RWPE2 (cell line): ENCODE results near the gene RNF130.
"Not testable (repeated sequence)": the region's sequence is repeated elsewhere in the genome, so short reads cannot be mapped to it uniquely, and the experiment has no call there.

Source experiments
- ATAC-seq: fragments of 200-7000 bp; cut with Tn5 transposase; 3 replicates; pipeline ENCODE4 v1.9.1; 2021; ENCODE audit warnings: low read depth
- DNase-seq: peaks from one replicate; pipeline ENCODE4 v3.0.0-alpha.2; 2020; ENCODE audit warnings: low spot score
- H3K27ac ChIP-seq: fragments of 450-650 bp; 2 replicates; pipeline ENCODE4 v1.5.1; 2017; ENCODE audit warnings: mild to moderate bottlenecking; ENCODE audit not compliant: poor library complexity, severe bottlenecking
- H3K27me3 ChIP-seq: fragments of 250-450 bp; sonication (Bioruptor Pico); 2 replicates; pipeline ENCODE4 v1.5.1; 2021; ENCODE audit warnings: mild to moderate bottlenecking, moderate library complexity; ENCODE audit not compliant: insufficient read depth, poor library complexity, severe bottlenecking
- H3K36me3 ChIP-seq: fragments of 250-450 bp; sonication (Bioruptor Pico); 2 replicates; pipeline ENCODE4 v1.5.1; 2020; ENCODE audit warnings: low read depth, mild to moderate bottlenecking, moderate library complexity
- H3K4me1 ChIP-seq: fragments of 250-450 bp; sonication (Bioruptor Pico); 2 replicates; pipeline ENCODE4 v1.5.1; 2021; ENCODE audit warnings: mild to moderate bottlenecking, moderate library complexity; ENCODE audit not compliant: insufficient read depth, poor library complexity, severe bottlenecking
- H3K4me3 ChIP-seq: fragments of 250-450 bp; sonication (Bioruptor Pico); 2 replicates; pipeline ENCODE4 v1.5.1; 2021; ENCODE audit warnings: mild to moderate bottlenecking, moderate library complexity; ENCODE audit not compliant: severe bottlenecking
- H3K9me3 ChIP-seq: fragments of 250-450 bp; sonication (Bioruptor Pico); 2 replicates; pipeline ENCODE4 v1.5.1; 2021; ENCODE audit warnings: mild to moderate bottlenecking, moderate library complexity; ENCODE audit not compliant: severe bottlenecking
- TF ChIP-seq, protein P1 (sequence below): fragments of 450-650 bp; IDR thresholded peaks from one replicate; pipeline ENCODE4 v1.5.1; 2017; ENCODE audit warnings: mild to moderate bottlenecking, moderate library complexity; ENCODE audit not compliant: poor library complexity, severe bottlenecking

The RNF130 gene

DNA sequence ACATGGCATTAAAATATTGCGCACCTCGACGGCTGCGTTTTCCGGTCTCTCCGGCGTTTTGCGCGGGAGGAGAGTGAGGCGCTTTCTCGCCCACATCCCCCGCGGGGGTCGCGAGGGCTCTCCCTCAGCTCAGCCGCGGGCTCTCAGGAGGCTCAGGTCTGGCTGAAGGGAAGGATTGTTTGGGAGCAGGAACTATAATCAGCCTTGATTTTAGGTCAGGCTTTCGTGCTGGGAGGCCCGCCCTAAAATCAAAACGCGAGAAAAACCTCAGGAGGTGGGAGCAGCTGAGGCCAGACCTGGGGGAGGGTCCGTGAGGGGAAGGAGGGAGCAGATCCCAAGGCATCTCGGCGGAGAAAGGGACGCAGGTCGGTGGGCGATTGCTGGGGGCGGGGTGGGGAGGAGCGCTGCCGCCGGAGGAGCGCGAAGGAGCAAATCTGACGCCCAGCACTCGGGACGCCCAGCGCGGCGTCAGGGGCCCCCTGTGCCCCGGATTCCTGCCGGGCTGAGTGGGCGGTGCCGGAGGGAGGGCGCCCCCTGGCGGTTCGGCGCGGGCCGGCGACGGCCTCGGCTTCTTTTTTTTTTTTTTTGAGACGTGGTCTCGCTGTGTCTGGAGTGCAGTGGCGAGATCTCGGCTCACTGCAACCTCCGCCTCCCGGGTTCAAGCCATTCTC, 18.7 kb upstream of the RNF130 start:
- Histone ChIP-seq H3K9me3 (no peaks in the 10 kb centered on the region), H3K4me3 (peak overlapping the region; percentile 30), H3K4me1 (no peaks in the 10 kb centered on the region), H3K27ac (no peak overlapping the region), H3K27me3 (no peaks in the 10 kb centered on the region), H3K36me3 (no peaks in the 10 kb centered on the region)
- DNase-seq (no peak), ATAC-seq (peak; percentile 73)
- TF ChIP-seq, protein P1, sequence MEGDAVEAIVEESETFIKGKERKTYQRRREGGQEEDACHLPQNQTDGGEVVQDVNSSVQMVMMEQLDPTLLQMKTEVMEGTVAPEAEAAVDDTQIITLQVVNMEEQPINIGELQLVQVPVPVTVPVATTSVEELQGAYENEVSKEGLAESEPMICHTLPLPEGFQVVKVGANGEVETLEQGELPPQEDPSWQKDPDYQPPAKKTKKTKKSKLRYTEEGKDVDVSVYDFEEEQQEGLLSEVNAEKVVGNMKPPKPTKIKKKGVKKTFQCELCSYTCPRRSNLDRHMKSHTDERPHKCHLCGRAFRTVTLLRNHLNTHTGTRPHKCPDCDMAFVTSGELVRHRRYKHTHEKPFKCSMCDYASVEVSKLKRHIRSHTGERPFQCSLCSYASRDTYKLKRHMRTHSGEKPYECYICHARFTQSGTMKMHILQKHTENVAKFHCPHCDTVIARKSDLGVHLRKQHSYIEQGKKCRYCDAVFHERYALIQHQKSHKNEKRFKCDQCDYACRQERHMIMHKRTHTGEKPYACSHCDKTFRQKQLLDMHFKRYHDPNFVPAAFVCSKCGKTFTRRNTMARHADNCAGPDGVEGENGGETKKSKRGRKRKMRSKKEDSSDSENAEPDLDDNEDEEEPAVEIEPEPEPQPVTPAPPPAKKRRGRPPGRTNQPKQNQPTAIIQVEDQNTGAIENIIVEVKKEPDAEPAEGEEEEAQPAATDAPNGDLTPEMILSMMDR: peak; percentile 94

DNA sequence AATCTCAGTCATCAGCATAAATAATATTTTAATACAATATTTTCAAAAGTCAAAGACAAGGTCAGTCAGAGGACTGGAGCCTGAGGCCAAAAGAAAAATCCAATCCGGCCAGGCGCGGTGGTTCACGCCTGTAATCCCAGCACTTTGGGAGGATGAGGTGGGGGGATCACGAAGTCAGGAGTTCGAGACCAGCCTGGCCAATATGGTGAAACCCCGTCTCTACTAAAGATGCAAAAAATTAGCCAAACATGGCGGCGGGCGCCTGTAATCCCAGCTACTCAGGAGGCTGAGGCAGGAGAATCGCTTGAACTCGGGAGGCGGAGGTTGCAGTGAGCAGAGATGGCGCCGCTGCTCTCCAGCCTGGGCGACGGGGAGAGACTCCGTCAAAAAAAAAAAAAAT, 18.1 kb upstream of the RNF130 start:
- not testable (repeated sequence) for H3K27me3 ChIP-seq, H3K4me3 ChIP-seq, DNase-seq, H3K9me3 ChIP-seq, H3K4me1 ChIP-seq, H3K27ac ChIP-seq, ATAC-seq, H3K36me3 ChIP-seq

DNA sequence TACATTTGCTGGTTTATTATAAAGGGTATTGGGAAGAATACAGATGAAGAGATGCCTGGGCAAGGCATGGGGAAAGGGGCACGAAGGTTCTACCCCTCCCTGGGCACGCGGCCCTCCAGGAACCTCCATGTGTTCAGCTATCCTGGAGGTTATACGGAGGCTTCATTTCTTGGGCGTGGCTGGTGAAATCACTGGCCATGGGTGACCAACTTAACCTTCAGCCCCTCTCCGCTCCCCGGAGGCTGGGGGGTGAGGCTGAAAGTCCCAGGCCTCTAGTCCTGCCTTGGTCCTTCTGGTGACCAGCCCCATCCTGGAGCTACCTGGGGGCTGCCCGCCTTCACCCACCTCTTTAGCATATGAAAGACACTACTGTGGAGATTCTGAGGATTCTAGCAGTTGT, 17.0 kb upstream of the RNF130 start:
- no peak for ATAC-seq

DNA sequence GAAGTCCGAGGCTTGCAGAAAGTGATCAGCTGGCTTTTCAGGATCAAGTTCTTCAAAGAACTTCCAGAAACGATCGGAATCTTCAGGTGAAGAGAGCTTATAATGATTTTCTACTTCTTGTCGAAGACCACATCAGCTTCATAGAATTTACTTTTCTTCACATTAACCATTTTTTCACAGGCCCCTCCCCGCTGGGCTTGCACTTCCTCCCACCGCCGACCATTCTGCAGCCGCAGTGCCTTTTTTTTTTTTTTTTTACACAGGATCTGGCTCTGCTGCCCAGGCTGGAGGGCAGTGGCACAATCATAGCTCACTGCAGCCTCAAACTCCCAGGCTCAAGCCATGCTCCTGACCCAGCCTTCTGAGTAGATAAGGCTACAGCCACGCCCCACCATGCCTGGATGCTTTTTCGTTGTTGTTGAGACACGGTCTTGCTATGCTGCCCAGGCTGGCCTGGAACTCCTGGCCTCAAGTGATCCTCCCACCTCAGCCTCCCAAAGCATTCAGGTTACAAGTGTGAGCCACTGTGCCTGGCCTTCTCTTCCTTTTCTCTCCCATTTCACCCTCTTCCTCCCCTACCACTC, 15.3 kb upstream of the RNF130 start:
- Histone ChIP-seq H3K27ac (no peak overlapping the region), H3K4me3 (no peak overlapping the region), H3K27me3 (no peaks in the 10 kb centered on the region), H3K36me3 (no peaks in the 10 kb centered on the region), H3K4me1 (no peaks in the 10 kb centered on the region), H3K9me3 (no peaks in the 10 kb centered on the region)
- DNase-seq (no peak), ATAC-seq (no peak)
- TF ChIP-seq, protein P1: no peak

More for the DNA sequence above, 17.0 kb upstream of the RNF130 start:
- Histone ChIP-seq H3K9me3 (no peaks in the 10 kb centered on the region), H3K36me3 (no peaks in the 10 kb centered on the region), H3K27me3 (no peaks in the 10 kb centered on the region), H3K4me1 (no peaks in the 10 kb centered on the region), H3K27ac (no peak overlapping the region), H3K4me3 (no peak overlapping the region)
- TF ChIP-seq, protein P1: no peak
- no peak for DNase-seq

DNA sequence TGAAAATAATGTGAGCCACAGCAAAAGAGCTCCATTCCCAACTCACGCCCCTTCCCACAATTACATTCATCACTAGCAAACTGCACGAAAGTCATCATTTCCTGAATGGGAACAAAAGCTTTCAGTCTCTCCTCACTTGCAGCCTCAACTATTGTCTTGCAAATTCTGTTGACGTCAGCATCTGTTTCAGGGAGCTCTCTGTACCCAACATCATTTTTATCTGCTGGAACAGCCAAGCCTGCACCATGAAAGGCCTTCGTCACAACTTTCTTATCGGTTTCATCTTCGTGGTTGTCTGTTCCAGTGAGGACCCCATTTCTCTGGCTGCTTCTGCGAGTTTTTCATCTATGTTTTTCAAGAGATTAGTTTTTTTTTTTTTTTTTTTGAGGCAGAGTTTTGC, 14.3 kb upstream of the RNF130 start:
- Histone ChIP-seq H3K4me1 (no peaks in the 10 kb centered on the region), H3K9me3 (no peaks in the 10 kb centered on the region), H3K36me3 (no peaks in the 10 kb centered on the region), H3K27me3 (no peaks in the 10 kb centered on the region), H3K4me3 (no peak overlapping the region), H3K27ac (no peak overlapping the region)
- TF ChIP-seq, protein P1: no peak
- DNase-seq: no peak
- ATAC-seq: no peak
